ENCODE results near the gene PARVG.

PARVG gene

GRCh38 chr22:44162960-44163359 is 17.8 kb upstream of the PARVG start:
- Histone ChIP-seq H3F3A (ENCODE audit: insufficient read depth, low read length) (no peaks in the 10 kb centered on the region), H2AFZ (ENCODE audit: low read length) (no peak overlapping the region), H3K9me3 (replicated peaks; ENCODE audit: insufficient read depth, low read length) (no peaks in the 10 kb centered on the region), H3K27ac (ENCODE audit: low read length) (no peak overlapping the region), H3K79me2 (ENCODE audit: low read length) (no peaks in the 10 kb centered on the region), H3K9me2 (replicated peaks; ENCODE audit: insufficient read depth, low read length) (no peaks in the 10 kb centered on the region), H3K27me3 (replicated peaks; ENCODE audit: insufficient read depth, low read length) (no peaks in the 10 kb centered on the region), H3K4me2 (ENCODE audit: low read depth, low read length) (no peak overlapping the region), H3K9ac (ENCODE audit: low read length) (no peak overlapping the region), H3K4me1 (ENCODE audit: low read length) (no peaks in the 10 kb centered on the region), H3K4me3 (ENCODE audit: low read length) (no peak overlapping the region), H3K36me3 (replicated peaks; ENCODE audit: insufficient read depth, low read length) (no peaks in the 10 kb centered on the region), H4K20me1 (ENCODE audit: insufficient read depth, low read length) (no peaks in the 10 kb centered on the region)
- no peak for DNase-seq
- TF ChIP-seq EZH2phosphoT487 (IDR thresholded peaks at IDR 0.05; ENCODE audit: low read length) (no peak), CTCF (IDR thresholded peaks at IDR 0.05; ENCODE audit: low read length) (no peak), EZH2 (optimal IDR thresholded peaks at IDR 0.05; ENCODE audit: low read depth, low read length) (no peak)

GRCh38 chr22:44163536-44163935 is 17.2 kb upstream of the PARVG start:
- Histone ChIP-seq H3K36me3 (replicated peaks; ENCODE audit: insufficient read depth, low read length) (no peaks in the 10 kb centered on the region), H3K79me2 (ENCODE audit: low read length) (no peaks in the 10 kb centered on the region), H3K4me1 (ENCODE audit: low read length) (no peaks in the 10 kb centered on the region), H2AFZ (ENCODE audit: low read length) (no peak overlapping the region), H3K9ac (ENCODE audit: low read length) (no peak overlapping the region), H3K27me3 (replicated peaks; ENCODE audit: insufficient read depth, low read length) (no peaks in the 10 kb centered on the region), H3F3A (ENCODE audit: insufficient read depth, low read length) (no peaks in the 10 kb centered on the region), H3K9me3 (replicated peaks; ENCODE audit: insufficient read depth, low read length) (no peaks in the 10 kb centered on the region), H3K4me2 (ENCODE audit: low read depth, low read length) (no peak overlapping the region), H3K9me2 (replicated peaks; ENCODE audit: insufficient read depth, low read length) (no peaks in the 10 kb centered on the region), H3K4me3 (ENCODE audit: low read length) (no peak overlapping the region), H3K27ac (ENCODE audit: low read length) (no peak overlapping the region), H4K20me1 (ENCODE audit: insufficient read depth, low read length) (no peaks in the 10 kb centered on the region)
- no peak for DNase-seq
- no peak for TF ChIP-seq EZH2phosphoT487 (IDR thresholded peaks at IDR 0.05; ENCODE audit: low read length)
- TF ChIP-seq CTCF (IDR thresholded peaks at IDR 0.05; ENCODE audit: low read length) = no peak
- TF ChIP-seq EZH2 (optimal IDR thresholded peaks at IDR 0.05; ENCODE audit: low read depth, low read length) = no peak

GRCh38 chr22:44164031-44164430 is 16.7 kb upstream of the PARVG start:
- H3K9me2 ChIP-seq (replicated peaks; ENCODE audit: insufficient read depth, low read length) = no peaks in the 10 kb centered on the region
- H4K20me1 ChIP-seq (ENCODE audit: insufficient read depth, low read length) = no peaks in the 10 kb centered on the region
- no peaks in the 10 kb centered on the region for H3K9me3 ChIP-seq (replicated peaks; ENCODE audit: insufficient read depth, low read length)
- H3K4me3 ChIP-seq (ENCODE audit: low read length) = no peak overlapping the region
- no peaks in the 10 kb centered on the region for H3K27me3 ChIP-seq (replicated peaks; ENCODE audit: insufficient read depth, low read length)
- no peak for DNase-seq
- no peak for TF ChIP-seq EZH2phosphoT487 (IDR thresholded peaks at IDR 0.05; ENCODE audit: low read length)
- no peak for TF ChIP-seq EZH2 (optimal IDR thresholded peaks at IDR 0.05; ENCODE audit: low read depth, low read length)
- H3K9ac ChIP-seq (ENCODE audit: low read length) = no peak overlapping the region
- H3F3A ChIP-seq (ENCODE audit: insufficient read depth, low read length) = no peaks in the 10 kb centered on the region
- no peaks in the 10 kb centered on the region for H3K79me2 ChIP-seq (ENCODE audit: low read length)
- H3K4me1 ChIP-seq (ENCODE audit: low read length) = no peaks in the 10 kb centered on the region
- H2AFZ ChIP-seq (ENCODE audit: low read length) = no peak overlapping the region
- H3K4me2 ChIP-seq (ENCODE audit: low read depth, low read length) = no peak overlapping the region
- no peaks in the 10 kb centered on the region for H3K36me3 ChIP-seq (replicated peaks; ENCODE audit: insufficient read depth, low read length)
- no peak overlapping the region for H3K27ac ChIP-seq (ENCODE audit: low read length)

GRCh38 chr22:44165286-44165874 is 15.3 kb upstream of the PARVG start:
- Histone ChIP-seq H3K79me2 (ENCODE audit: low read length) (no peaks in the 10 kb centered on the region), H2AFZ (ENCODE audit: low read length) (no peak overlapping the region), H3K27ac (ENCODE audit: low read length) (no peak overlapping the region), H3K36me3 (replicated peaks; ENCODE audit: insufficient read depth, low read length) (no peaks in the 10 kb centered on the region), H3K9me2 (replicated peaks; ENCODE audit: insufficient read depth, low read length) (no peaks in the 10 kb centered on the region), H3K27me3 (replicated peaks; ENCODE audit: insufficient read depth, low read length) (no peaks in the 10 kb centered on the region), H3K4me1 (ENCODE audit: low read length) (no peaks in the 10 kb centered on the region), H3K4me3 (ENCODE audit: low read length) (no peak overlapping the region), H3K9me3 (replicated peaks; ENCODE audit: insufficient read depth, low read length) (no peaks in the 10 kb centered on the region), H3K4me2 (ENCODE audit: low read depth, low read length) (no peak overlapping the region), H3F3A (ENCODE audit: insufficient read depth, low read length) (no peaks in the 10 kb centered on the region), H3K9ac (ENCODE audit: low read length) (no peak overlapping the region), H4K20me1 (ENCODE audit: insufficient read depth, low read length) (no peaks in the 10 kb centered on the region)
- DNase-seq = no peak
- TF ChIP-seq CTCF (IDR thresholded peaks at IDR 0.05; ENCODE audit: low read length) (no peak), EZH2phosphoT487 (IDR thresholded peaks at IDR 0.05; ENCODE audit: low read length) (no peak), EZH2 (optimal IDR thresholded peaks at IDR 0.05; ENCODE audit: low read depth, low read length) (no peak)
